Osteocyte (in vitro differentiated cells): ENCODE results near the gene LZIC. TPM values are rescaled to one million over a fixed set of nuclear protein-coding genes. Genes with fewer than 3 reads are reported as not detected.

Experiments used
- DNase-seq: peaks from one replicate; pipeline ENCODE4 v3.0.0; 2021; ENCODE audit warnings: mixed read lengths; ENCODE audit not compliant: unreplicated experiment; ENCODE audit errors: extremely low spot score
- H3K27ac Mint-ChIP-seq: one replicate; pipeline ENCODE4 v1.8.0; 2021; ENCODE audit warnings: mild to moderate bottlenecking, mixed read lengths; ENCODE audit not compliant: unreplicated experiment
- H3K27me3 Mint-ChIP-seq: one replicate; pipeline ENCODE4 v1.8.0; 2021; ENCODE audit warnings: mixed read lengths; ENCODE audit not compliant: unreplicated experiment
- H3K36me3 Mint-ChIP-seq: one replicate; pipeline ENCODE4 v1.8.0; 2021; ENCODE audit warnings: mixed read lengths; ENCODE audit not compliant: unreplicated experiment
- H3K4me1 Mint-ChIP-seq: one replicate; pipeline ENCODE4 v1.8.0; 2021; ENCODE audit warnings: mixed read lengths; ENCODE audit not compliant: unreplicated experiment
- H3K4me3 Mint-ChIP-seq: one replicate; pipeline ENCODE4 v1.8.0; 2021; ENCODE audit warnings: mild to moderate bottlenecking, moderate library complexity, mixed read lengths; ENCODE audit not compliant: unreplicated experiment
- H3K9me3 Mint-ChIP-seq: one replicate; pipeline ENCODE4 v1.8.0; 2021; ENCODE audit warnings: mixed read lengths; ENCODE audit not compliant: unreplicated experiment
- CTCF ChIP-seq: fragments of 200-600 bp; sonication (generic); IDR thresholded peaks from 2 replicates; pipeline ENCODE4 v1.5.0; 2021; ENCODE audit warnings: antibody characterized with exemption, mild to moderate bottlenecking, moderate library complexity
- long read RNA-seq: library from polyadenylated mRNA; unstranded; transcript quantifications from one replicate; pipeline ENCODE4 v2.0.0, GENCODE V29; 2021
- total RNA-seq: library from RNA; stranded (reverse); gene quantifications from 2 replicates; pipeline ENCODE4 v1.2.1, GENCODE V29; 2021

The LZIC gene
- 28.6 and 32.3 TPM in 2 replicates for total RNA-seq
- long read RNA-seq, transcript LZIC-203 (7 exons, 1,405 nt), result major isoform, 25 of 88 reads
- long read RNA-seq, transcript LZIC-201 (8 exons, 945 nt), result major isoform, 25 of 88 reads
- long read RNA-seq, transcript LZIC-202 (8 exons, 2,281 nt), result minor isoform, 19 of 88 reads
- long read RNA-seq, partial matches to known transcripts, result 2 of 88 reads
- long read RNA-seq, other reads (novel, unspliced or antisense), result 17 of 88 reads

GRCh38 chr1:9942939-9943788 is at the start of gene LZIC, which contains the start of gene NMNAT1:
Gene LZIC (minus strand): TSS chr1:9943391. CDS start chr1:9936619, 6,772 bp downstream.
Gene NMNAT1 (plus strand): TSS chr1:9943475. CDS start chr1:9972074, 28,599 bp downstream.
- H3K27me3 Mint-ChIP-seq, result no peaks in the 10 kb centered on the region
- H3K9me3 Mint-ChIP-seq, result no peaks in the 10 kb centered on the region
- H3K36me3 Mint-ChIP-seq, result peaks cover 12% of the 10 kb centered on the region
- DNase-seq, result peak; percentile 96
- peak within 1 kb of the TSS; percentile 96 for H3K4me3 Mint-ChIP-seq
- no peak for TF ChIP-seq CTCF
- H3K4me1 Mint-ChIP-seq, result peaks cover 16% of the 10 kb centered on the region
- peak within 1 kb of the TSS; percentile 98 for H3K27ac Mint-ChIP-seq

GRCh38 chr1:9992910-9993309 is 49.7 kb upstream of the LZIC start:
- Mint-ChIP-seq H3K27ac (no peak overlapping the region), H3K4me1 (peaks cover 5% of the 10 kb centered on the region), H3K9me3 (no peaks in the 10 kb centered on the region), H3K27me3 (peaks cover 5% of the 10 kb centered on the region), H3K36me3 (no peaks in the 10 kb centered on the region), H3K4me3 (no peak overlapping the region)
- no peak for DNase-seq
- TF ChIP-seq CTCF, result no peak

- Mint-ChIP-seq H3K27ac (no peak overlapping the region), H3K4me1 (no peaks in the 10 kb centered on the region), H3K36me3 (no peaks in the 10 kb centered on the region), H3K9me3 (no peaks in the 10 kb centered on the region), H3K27me3 (no peaks in the 10 kb centered on the region), H3K4me3 (no peak overlapping the region)
- TF ChIP-seq CTCF, result no peak
- DNase-seq, result no peak
Measured at GRCh38 chr1:9990944-9991343, 47.8 kb upstream of the LZIC start.

GRCh38 chr1:9989773-9990172 is 46.6 kb upstream of the LZIC start:
- no peak for DNase-seq
- TF ChIP-seq CTCF, result no peak
- H3K27me3 Mint-ChIP-seq, result no peaks in the 10 kb centered on the region
- H3K36me3 Mint-ChIP-seq, result no peaks in the 10 kb centered on the region
- no peak overlapping the region for H3K4me3 Mint-ChIP-seq
- no peak overlapping the region for H3K27ac Mint-ChIP-seq
- H3K9me3 Mint-ChIP-seq, result no peaks in the 10 kb centered on the region
- H3K4me1 Mint-ChIP-seq, result no peaks in the 10 kb centered on the region

GRCh38 chr1:9985001-9985400 is 41.8 kb upstream of the LZIC start:
- Mint-ChIP-seq H3K27me3 (no peaks in the 10 kb centered on the region), H3K9me3 (no peaks in the 10 kb centered on the region), H3K27ac (no peak overlapping the region), H3K4me1 (no peaks in the 10 kb centered on the region), H3K4me3 (no peak overlapping the region), H3K36me3 (peaks cover 14% of the 10 kb centered on the region)
- no peak for DNase-seq
- no peak for TF ChIP-seq CTCF
